Right atrium auricular region (tissue), 2 donors: Measurements from ENCODE around the gene TPPP3. TPM values are rescaled to one million over a fixed set of nuclear protein-coding genes. Genes with fewer than 3 reads are reported as not detected.

ENCODE experiments used
- DNase-seq: peaks from one replicate; pipeline ENCODE4 v3.0.0-alpha.2; 2019; ENCODE audit warnings: low spot score
- H3K27ac ChIP-seq, 2 donors: fragments of 200-600 bp; sonication (generic); 1 replicate in 1 of 2; 2 replicates in 1 of 2; pipeline ENCODE4 v1.5.1; 2016 to 2019
- H3K27me3 ChIP-seq, 2 donors: fragments of 200-600 bp; sonication (generic); one replicate each; pipeline versions ENCODE4 v1.5.1 to v1.6.0; 2017 to 2019
- H3K36me3 ChIP-seq: fragments of 200-600 bp; sonication (generic); one replicate; pipeline ENCODE4 v1.5.1; 2016
- H3K4me1 ChIP-seq, 2 donors: fragments of 200-600 bp; sonication (generic); one replicate each; pipeline versions ENCODE4 v1.5.1 to v1.6.0; 2017 to 2019
- H3K4me3 ChIP-seq, 2 donors: fragments of 200-600 bp; sonication (generic); 1 replicate in 1 of 2; 2 replicates in 1 of 2; pipeline ENCODE4 v1.5.1; 2017 to 2019; ENCODE audit warnings: mild to moderate bottlenecking in 1 of 2, moderate library complexity in 1 of 2
- H3K9me3 ChIP-seq, 2 donors: fragments of 200-600 bp; sonication (generic); one replicate each; pipeline ENCODE4 v1.5.1; 2019
- CTCF ChIP-seq, 2 donors: fragments of 200-600 bp; sonication (generic); IDR thresholded peaks; one replicate each; pipeline ENCODE4 v1.5.1; 2019; ENCODE audit warnings: antibody characterized with exemption in 2 of 2
- total RNA-seq, 2 donors: library from RNA; depleted of rRNA; stranded (reverse); fragments of >200 nt; gene quantifications; one replicate each; pipeline ENCODE4 v1.1.0, GENCODE V29; 2016

The TPPP3 gene
- total RNA-seq, 2 donors from 2014 or later = 24.1 to 56.4 TPM

- DNase-seq = no peak
- Histone ChIP-seq H3K4me1 (no peaks in the 10 kb centered on the region), H3K4me3 (no peak overlapping the region), H3K9me3 (no peaks in the 10 kb centered on the region), H3K27ac (no peak overlapping the region), H3K27me3 (no peaks in the 10 kb centered on the region), H3K36me3 (no peaks in the 10 kb centered on the region)
- no peak for TF ChIP-seq CTCF (IDR thresholded peaks at IDR 0.05)
These were observed 47.9 kb downstream of the TPPP3 start for GRCh38 chr16:67345401-67345800.

GRCh38 chr16:67342616-67343015 lies 50.7 kb downstream of the TPPP3 start:
- TF ChIP-seq CTCF (IDR thresholded peaks at IDR 0.05) = no peak
- H3K4me3 ChIP-seq = no peak overlapping the region
- no peak overlapping the region for H3K27ac ChIP-seq
- H3K9me3 ChIP-seq = no peaks in the 10 kb centered on the region
- no peaks in the 10 kb centered on the region for H3K4me1 ChIP-seq
- H3K27me3 ChIP-seq = no peaks in the 10 kb centered on the region
- DNase-seq = no peak
- H3K36me3 ChIP-seq = no peaks in the 10 kb centered on the region

GRCh38 chr16:67341250-67341649 lies 52.0 kb downstream of the TPPP3 start:
- no peaks in the 10 kb centered on the region for H3K27me3 ChIP-seq
- no peak overlapping the region for H3K4me3 ChIP-seq
- H3K36me3 ChIP-seq = no peaks in the 10 kb centered on the region
- no peaks in the 10 kb centered on the region for H3K9me3 ChIP-seq
- no peak for DNase-seq
- H3K4me1 ChIP-seq = no peaks in the 10 kb centered on the region
- TF ChIP-seq CTCF (IDR thresholded peaks at IDR 0.05) = no peak
- H3K27ac ChIP-seq = no peak overlapping the region

Other genes with a start within 250 kb of the TPPP3 start
- gene B3GNT9, start 242.5 kb downstream of the TPPP3 start, total RNA-seq = 10 to 100 TPM; 12.2 to 31.6 TPM
- 10 to 100 TPM; 12.8 to 16.1 TPM for gene TRADD, start 233.6 kb downstream of the TPPP3 start, total RNA-seq
- 10 to 100 TPM in 1 of 2 donors, 1 to 10 TPM in 1; 9.5 to 11.6 TPM for gene FBXL8, start 233.5 kb downstream of the TPPP3 start, total RNA-seq
- gene HSF4, start 228.8 kb downstream of the TPPP3 start, total RNA-seq = 100 to 1,000 TPM in 1 of 2 donors, 10 to 100 TPM in 1; 15.3 to 157 TPM
- 100 to 1,000 TPM in 1 of 2 donors, 10 to 100 TPM in 1; 87.5 to 103 TPM for gene NOL3, start 223.0 kb downstream of the TPPP3 start, total RNA-seq
- gene MATCAP1, start 209.5 kb downstream of the TPPP3 start, total RNA-seq = 1 to 10 TPM; 4.2 to 7.8 TPM
- 1 to 10 TPM; 2.2 to 2.5 TPM for gene EXOC3L1, start 203.4 kb downstream of the TPPP3 start, total RNA-seq
- gene E2F4, start 201.3 kb downstream of the TPPP3 start, total RNA-seq = 10 to 100 TPM; 53.8 to 70.3 TPM
- 1 to 10 TPM in 1 of 2 donors, under 1 TPM in 1; 0.37 to 2.2 TPM for gene ELMO3, start 194.4 kb downstream of the TPPP3 start, total RNA-seq
- 10 to 100 TPM; 16.9 to 27.8 TPM for gene TMEM208, start 166.4 kb downstream of the TPPP3 start, total RNA-seq
- gene FHOD1, start 146.0 kb downstream of the TPPP3 start, total RNA-seq = 10 to 100 TPM in 1 of 2 donors, 1 to 10 TPM in 1; 5.3 to 11.6 TPM
- 1 to 10 TPM; 1.5 to 2.4 TPM for gene SLC9A5, start 144.5 kb downstream of the TPPP3 start, total RNA-seq
- 1 to 10 TPM; 1.1 to 3.9 TPM for gene PLEKHG4, start 114.0 kb downstream of the TPPP3 start, total RNA-seq
- under 1 TPM in 1 of 2 donors, not detected in 1; 0.08 TPM for gene KCTD19, start 66.8 kb downstream of the TPPP3 start, total RNA-seq
- gene LRRC36, start 66.7 kb downstream of the TPPP3 start, total RNA-seq = under 1 TPM; 0.33 to 0.43 TPM
- 10 to 100 TPM in 1 of 2 donors, 1 to 10 TPM in 1; 8.9 to 11.8 TPM for gene ZDHHC1, start 23.0 kb upstream of the TPPP3 start, total RNA-seq
- gene HSD11B2, start 37.6 kb upstream of the TPPP3 start, total RNA-seq = not detected
- 10 to 100 TPM; 79.7 to 95.7 TPM for gene ATP6V0D1, start 87.7 kb upstream of the TPPP3 start, total RNA-seq
- gene AGRP, start 90.0 kb upstream of the TPPP3 start, total RNA-seq = not detected
- gene RIPOR1, start 135.3 kb upstream of the TPPP3 start, total RNA-seq = 10 to 100 TPM; 43.9 to 66.9 TPM
- gene CTCF, start 169.0 kb upstream of the TPPP3 start, total RNA-seq = 10 to 100 TPM; 24.5 to 31.6 TPM